DMS 273 treated with DMSO at 0.1 percent for 48 hours (cell line): Measurements from ENCODE around the gene CYP2S1.
"Not testable (repeated sequence)": the region's sequence is repeated elsewhere in the genome, so short reads cannot be mapped to it uniquely, and the experiment has no call there.

Source experiments
- DNase-seq: peaks from one replicate; lab custom pipeline; 2025; lab: John Stamatoyannopoulos, UW

CYP2S1 gene, protein sequence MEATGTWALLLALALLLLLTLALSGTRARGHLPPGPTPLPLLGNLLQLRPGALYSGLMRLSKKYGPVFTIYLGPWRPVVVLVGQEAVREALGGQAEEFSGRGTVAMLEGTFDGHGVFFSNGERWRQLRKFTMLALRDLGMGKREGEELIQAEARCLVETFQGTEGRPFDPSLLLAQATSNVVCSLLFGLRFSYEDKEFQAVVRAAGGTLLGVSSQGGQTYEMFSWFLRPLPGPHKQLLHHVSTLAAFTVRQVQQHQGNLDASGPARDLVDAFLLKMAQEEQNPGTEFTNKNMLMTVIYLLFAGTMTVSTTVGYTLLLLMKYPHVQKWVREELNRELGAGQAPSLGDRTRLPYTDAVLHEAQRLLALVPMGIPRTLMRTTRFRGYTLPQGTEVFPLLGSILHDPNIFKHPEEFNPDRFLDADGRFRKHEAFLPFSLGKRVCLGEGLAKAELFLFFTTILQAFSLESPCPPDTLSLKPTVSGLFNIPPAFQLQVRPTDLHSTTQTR

DNA sequence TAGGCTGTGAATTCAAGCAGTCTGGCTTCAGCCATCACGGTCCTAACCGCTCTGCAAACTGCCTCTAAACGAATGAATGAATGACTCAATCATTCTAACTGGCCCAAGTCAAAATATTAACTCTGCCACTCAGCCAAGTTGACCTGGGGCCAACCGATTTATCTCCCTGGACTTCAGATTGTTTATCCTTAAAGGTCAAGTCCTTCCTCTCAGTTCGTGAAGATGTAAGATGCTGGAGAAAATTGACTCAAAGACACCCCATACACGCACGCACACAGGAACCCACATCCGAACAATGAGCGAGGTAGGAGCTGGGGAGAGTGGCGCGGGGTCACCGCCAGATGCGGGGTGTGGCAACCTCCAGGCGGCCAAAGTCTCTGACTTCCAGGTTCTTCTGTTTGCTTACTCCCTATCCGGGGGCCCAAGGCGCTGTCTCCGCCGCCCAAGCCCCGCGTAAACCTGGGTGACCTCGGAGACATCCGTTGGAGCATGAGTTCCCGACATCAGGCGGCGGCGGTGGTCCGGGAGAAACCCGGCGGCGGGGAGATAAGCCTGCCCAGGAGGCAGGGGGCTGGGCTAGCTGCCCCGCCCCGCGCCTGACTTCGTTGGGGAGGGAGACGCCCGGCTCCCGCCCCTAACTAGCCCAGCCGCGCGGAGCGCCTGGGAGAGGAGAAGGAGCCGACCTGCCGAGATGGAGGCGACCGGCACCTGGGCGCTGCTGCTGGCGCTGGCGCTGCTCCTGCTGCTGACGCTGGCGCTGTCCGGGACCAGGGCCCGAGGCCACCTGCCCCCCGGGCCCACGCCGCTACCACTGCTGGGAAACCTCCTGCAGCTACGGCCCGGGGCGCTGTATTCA lies at the start of gene CYP2S1:
Gene CYP2S1, plus strand, starts transcription at position 646 of the 856 bp plus-strand sequence. Its CDS starts 46 bp downstream, at position 692.
- no peak for DNase-seq

DNA sequence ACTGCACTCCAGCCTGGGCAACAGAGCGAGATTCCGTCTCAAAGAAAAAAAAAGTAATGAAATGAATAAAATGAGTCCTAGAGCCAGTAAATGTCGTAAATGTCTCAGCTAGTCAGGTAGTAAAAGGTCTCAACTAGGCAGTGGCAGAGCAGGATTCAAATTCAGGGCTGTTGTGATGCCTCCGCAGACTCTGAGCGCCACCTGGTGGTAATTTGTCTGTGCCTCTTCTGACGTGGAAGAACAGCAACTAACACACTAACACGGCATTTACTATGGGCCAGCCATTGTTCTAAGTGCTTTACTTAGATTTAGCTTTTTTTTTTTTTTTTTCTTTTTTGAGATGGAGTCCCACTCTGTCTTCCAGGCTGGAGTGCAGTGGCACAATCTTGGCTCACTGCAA lies 48.6 kb upstream of the CYP2S1 start:
- peak; percentile 15 for DNase-seq

DNA sequence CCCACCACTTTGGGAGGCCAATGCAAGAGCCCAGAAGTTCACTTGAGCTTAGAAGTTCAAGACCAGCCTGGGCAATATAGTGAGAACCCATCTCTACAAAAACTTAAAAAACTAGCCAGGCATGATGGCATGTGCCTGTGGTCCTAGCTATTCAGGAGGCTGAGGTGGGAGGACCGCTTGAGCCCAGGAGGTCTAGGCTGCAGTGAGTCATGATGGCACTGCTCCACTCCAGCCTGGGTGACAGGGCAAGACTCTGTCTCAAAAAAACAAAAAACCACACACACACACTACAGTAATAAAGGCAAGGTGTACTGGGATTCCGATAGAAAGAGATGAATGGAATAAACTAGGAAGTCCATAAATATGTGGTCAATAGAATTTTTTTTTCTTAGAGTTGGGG lies 43.2 kb upstream of the CYP2S1 start:
- no peak for DNase-seq

DNA sequence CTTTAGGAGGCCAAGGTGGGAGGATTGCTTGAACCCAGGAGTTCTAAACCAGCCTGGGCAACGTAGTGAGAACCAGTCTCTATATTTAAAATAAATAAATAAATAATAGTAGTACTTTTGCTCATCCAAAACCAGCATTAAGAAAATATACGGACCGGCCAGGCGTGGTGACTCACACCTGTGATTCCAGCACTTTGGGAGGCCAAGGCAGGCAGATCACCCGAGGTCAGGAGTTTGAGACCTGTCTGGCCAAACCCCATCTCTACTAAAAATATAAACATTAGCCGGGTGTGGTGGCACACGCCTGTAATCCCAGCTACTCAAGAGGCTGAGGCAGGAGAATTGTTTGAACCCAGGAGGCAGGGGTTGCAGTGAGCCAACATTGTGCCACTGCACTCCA lies 42.0 kb upstream of the CYP2S1 start:
- DNase-seq, result not testable (repeated sequence)

DNA sequence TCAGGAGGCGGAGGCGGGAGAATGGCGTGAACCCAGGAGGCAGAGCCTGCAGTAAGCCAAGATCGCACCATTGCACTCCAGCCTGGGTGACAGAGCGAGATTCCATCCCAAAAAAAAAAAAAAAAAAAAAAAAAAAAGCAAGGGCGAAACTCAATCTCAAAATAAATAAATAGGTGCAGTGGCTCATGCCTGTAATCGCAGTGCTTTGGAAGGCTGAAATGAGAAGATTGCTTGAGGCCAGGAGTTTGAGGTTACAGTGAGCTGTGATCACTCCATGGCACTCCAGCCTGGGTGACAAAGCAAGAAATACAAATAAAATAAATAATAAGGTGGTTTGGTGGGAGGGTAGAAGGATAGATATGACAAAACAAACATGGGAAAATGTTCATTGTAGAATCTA lies 39.0 kb upstream of the CYP2S1 start:
- DNase-seq, result no peak

DNA sequence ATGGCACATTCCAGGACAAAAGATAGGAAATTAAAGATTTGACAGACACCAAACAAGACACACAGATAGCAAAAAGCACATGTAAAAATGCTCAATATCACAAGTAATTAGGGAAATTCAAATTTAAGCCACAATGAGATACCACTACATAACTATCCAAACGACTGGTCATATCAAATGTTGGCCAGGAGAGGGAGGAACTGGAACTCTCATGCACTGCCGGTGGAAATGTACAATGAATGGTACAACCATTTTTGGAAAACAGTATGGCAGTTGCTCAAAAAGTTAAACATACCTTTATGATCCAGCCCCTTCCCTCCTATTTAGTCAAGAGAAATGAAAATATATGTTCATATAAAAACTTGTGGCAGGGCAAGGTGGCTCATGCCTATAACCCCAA lies 36.8 kb upstream of the CYP2S1 start:
- DNase-seq, result no peak

DNA sequence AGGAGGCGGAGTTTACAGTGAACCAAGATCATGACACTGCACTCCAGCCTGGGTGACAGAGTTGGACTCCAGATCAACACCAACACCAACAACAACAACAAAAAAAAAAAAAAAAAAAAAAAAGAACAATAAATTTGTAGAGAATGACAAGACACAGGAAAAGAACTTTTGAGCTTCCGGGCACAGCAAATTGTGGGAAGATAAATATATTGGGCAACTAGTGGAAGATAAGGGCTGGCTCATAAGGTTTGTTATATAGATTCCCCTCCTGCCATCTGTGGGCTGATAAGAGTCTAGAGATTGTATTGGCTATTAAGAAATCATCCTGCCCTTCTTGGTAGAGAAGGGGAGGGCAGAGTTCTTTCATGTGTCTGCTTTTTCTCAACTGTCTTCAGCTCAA lies 33.1 kb upstream of the CYP2S1 start:
- no peak for DNase-seq

DNA sequence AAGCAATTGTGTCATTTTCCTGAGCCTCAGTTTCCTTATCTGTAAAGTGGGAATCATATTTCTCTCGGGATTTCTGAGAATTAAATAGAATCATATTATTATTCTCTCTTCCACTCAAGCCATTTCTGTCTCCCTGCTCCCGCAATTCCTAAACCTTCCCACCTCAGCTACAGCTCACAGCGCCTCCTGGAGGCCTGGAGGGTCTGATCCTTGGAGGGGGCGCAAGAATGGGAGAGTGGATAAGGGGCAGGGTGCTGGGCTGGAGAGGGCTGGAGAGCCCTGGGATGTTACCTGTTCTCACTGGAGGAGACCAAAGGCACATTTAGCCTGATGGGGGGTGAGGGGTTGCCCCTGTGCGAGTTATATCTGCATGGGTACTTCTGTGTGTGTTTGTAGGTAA lies 31.1 kb upstream of the CYP2S1 start:
- DNase-seq, result no peak

DNA sequence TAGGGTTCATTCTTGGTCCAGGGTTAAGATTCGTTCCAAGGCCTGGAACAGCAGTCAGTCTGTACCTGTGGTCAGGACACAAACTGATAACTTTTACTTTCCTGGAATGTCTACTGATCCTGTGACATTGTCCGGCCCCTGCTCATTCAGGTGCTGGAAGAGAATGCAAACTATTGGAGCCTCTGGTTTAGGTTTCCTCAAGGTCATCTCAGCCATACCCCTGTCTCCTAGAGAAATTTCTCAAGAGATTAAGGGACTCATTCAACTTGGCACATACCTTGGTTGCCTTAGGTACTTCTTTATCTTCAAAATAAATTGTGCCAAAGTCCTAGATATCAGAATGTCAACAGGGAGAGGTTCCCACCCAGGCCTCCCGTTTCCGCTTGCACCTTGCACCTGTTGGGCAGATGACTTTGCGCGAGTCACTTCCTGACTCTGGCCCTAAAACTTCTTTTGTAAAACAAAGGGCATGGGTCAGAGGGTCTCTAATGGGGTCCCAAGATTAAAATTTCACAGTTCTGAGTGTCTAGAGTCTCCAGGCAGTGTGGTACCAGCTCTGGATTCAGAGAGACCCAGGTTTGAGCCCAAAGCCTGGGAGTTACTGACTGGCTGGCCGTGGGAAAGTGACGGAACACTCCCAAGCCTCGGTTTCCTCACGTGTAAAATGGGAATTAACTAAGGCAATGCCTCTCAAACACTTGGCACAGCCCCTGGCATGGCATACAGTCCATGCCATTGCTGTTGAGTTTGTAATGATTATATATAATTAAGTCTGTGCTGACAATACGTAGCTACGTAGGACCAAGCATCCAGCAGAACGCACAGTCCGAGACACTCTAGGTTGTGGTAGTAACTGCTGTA lies 25.8 kb upstream of the CYP2S1 start:
- no peak for DNase-seq

DNA sequence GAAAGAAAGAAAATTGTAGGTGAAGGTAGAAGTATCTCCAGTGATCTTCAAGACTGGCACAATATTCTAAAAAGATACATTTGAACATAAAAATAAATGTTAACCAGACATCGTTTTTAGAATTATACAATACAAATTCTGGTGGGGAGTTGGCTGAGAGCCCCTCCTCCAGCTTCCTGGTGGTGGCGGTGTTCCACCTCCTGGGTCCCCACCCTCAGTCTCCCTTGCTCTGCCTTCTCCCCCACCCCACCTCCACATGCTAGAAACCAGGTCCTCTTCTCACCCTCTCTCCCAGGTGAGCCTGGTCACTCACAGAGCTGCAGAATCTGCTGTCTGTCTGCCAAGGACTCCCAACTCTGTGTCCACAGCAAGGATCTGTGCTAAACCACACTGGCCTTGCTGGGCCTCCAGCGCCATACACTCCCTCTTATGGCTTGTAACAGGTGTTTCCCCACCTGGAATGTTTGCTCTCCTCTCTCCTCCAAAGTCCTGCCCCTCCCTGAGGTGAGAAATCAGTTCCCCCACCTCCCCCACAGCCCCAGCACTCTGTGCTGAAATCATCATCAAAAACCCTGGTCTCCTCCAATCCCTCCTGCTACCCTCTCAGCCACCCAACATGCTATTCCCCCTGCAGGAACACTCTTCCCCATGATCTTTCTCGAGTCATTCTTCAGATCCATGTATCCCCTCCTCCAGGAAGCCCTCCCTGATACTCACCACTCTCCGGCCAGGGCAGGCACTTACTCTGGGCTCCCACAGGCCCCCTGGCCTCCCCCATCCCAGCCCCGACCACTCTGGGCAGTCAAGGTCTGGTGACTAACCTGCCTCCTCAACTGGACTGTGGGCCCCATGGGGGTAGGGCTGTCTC lies 20.5 kb upstream of the CYP2S1 start:
- DNase-seq, result no peak

DNA sequence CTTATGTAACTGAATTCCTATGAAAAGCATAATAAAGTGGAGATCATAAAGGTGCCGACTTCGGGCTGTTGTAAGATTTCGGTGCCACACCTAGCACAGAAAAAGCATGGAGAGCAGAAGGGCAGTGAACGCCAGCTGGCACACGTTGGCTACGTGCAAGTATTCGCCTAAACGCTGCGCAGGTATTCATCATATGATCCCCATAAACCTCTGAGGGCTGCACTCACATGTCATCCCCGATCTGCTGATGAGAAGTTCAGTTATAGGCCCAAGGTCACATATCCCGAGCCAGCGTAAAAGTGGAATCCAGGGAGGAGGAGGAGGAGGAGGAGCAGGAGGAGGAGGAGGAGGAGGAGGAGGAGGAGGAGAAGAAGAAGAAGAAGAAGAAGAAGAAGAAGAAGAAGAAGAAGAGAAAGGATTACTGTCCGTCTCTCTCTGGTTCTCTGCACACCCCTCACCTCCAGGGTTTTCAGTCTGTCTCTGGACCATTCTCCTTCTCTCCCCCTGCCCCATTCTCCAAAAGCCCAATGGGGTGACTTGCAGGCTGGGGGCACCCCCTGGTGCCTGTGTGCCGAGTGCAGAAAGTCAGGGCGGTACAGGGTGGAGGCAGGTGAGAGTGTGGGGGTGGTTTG lies 18.6 kb upstream of the CYP2S1 start:
- DNase-seq, result no peak

DNA sequence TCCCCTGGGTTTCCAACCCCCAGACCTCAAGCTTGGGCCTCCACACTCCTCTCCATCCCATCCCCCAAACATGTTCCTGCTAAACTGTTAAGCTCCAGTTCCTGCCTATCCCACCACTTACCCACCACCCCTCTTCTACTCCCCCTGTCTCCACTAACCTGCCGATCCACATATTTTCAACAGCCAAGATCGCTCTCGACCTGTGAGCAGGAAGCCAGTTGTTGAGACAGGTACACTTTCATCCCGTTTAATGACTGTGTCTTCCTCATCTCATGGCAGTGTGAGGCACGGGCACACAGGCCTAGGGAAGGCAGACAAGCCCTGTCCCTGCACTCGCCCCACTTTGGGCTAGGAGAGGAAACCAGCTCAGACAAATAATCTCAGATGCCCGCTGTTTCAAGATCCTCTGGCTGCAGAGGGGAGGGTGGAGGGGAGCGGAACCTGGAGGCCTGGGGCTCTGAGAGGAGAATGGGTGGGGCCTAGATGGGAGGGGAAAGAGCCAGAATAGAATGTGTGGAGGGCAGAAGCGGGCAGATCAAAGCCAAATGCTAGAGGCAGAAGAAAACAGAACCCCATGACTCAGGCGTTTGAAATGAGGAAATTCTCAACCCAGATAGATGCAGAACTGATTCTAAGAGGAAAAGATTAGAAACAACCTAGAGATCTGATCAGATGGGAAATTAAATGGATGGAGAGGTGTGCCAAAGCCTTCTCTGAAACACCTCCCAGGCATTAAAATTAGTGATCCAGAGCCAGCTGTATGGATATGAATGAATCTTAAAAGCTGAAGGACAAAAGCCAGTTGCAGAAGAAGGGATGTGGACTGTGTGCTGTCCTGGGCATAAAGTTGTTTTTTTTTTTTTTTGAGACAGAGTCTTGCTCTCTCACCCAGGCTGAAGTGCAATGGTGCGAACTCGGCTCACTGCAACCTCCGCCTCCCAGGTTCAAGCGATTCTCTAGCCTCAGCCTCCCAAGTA lies 16.9 kb upstream of the CYP2S1 start:
- no peak for DNase-seq

DNA sequence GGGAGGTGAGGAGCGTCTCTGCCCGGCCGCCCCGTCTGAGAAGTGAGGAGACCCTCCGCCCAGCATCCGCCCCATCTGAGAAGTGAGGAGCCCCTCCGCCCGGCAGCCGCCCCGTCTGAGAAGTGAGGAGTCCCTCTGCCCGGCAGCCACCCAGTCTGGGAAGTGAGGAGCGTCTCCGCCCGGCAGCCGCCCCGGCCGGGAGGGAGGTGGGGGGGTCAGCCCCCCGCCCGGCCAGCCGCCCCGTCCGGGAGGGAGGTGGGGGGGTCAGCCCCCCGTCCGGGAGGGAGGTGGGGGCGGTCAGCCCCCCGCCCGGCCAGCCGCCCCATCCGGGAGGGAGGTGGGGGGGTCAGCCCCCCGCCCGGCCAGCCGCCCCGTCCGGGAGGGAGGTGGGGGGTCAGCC lies 12.8 kb upstream of the CYP2S1 start:
- DNase-seq, result not testable (repeated sequence)

DNA sequence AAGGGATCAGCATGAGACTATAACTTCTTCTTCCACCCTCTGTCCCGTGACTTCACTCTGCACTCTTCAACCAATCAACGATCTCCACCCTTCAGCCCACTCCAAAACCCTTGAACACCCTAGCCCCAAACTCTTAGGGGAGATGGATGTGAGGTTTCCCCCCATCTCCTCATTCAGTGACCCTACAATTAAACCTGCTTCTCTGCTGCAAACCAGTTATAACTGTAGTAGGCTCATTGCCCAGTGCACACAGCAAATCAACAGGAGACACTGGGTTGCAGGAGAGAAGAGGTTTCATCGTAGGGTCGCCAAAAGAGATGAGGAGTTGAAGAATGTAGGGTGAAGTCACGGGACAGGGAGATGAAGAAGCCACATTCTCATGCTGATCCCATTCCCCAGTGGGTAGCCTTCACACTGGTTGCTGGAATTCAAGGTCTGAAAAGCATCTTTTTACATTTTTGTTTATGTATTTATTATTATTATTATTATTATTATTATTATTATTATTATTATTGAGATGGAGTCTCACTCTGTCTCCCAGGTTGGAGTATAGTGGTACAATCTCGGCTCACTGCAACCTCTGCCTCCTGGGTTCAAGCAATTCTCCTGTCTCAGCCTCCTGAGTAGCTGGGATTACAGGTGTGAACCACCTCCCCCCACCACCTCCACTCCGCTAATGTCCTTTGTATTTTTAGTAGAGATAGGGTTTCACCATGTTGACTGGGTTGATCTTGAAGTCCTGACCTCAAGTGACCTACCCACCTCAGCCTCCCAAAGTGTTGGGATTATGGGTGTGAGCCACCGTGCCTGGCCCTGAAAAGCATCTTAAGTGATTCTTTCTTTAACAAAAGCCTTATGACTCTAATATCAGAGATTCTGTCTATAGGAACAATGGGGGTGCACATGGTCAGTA lies 5.8 kb upstream of the CYP2S1 start:
- no peak for DNase-seq

DNA sequence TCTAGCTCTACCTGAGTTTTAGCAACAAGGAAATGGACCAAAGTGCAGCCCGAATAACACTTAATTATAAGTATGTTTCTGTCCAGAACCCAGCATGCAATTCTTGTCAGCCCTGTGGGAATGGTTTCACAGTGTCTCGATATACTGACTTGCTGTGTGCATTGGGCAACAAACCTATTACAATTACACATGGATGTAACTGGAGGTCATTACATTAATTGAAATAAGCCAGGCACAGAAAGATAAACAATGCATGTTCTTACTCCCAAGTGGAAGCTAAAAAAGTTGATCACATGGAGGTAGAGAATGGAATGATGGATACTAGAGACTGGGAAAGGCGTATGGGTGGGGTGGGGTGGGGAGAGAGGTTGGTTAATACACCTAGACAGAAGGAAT lies 5.1 kb upstream of the CYP2S1 start:
- DNase-seq, result no peak

DNA sequence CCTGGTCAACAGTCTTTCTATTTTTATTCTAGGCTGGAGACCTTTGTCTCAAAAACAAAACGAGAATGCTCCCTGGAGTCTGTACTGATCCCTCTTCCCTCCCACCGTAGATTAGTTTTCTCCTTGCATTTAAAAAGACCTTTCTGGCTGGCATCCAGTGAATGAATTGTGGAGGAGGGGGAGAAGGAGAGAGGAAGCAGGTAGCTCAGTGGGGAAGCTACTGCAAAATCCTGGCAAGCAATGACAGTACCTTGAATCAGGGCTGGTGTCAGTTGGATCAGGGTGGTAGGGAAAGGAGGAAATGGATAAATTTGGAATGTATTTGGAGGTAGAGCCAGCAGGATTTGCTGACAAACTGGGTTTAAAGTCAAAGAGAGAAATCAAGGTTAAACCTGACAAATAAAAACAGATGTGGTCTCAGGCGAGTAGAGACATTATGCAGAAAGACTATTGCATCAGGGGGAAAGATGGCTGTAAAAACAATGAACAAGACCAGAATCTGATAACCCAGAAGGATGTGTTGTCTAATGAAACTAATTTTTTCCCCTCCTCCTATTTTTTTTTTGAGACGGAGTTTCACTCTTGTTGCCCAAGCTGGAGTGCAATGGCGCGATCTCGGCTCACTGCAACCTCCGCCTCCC lies 3.5 kb upstream of the CYP2S1 start:
- DNase-seq, result no peak

DNA sequence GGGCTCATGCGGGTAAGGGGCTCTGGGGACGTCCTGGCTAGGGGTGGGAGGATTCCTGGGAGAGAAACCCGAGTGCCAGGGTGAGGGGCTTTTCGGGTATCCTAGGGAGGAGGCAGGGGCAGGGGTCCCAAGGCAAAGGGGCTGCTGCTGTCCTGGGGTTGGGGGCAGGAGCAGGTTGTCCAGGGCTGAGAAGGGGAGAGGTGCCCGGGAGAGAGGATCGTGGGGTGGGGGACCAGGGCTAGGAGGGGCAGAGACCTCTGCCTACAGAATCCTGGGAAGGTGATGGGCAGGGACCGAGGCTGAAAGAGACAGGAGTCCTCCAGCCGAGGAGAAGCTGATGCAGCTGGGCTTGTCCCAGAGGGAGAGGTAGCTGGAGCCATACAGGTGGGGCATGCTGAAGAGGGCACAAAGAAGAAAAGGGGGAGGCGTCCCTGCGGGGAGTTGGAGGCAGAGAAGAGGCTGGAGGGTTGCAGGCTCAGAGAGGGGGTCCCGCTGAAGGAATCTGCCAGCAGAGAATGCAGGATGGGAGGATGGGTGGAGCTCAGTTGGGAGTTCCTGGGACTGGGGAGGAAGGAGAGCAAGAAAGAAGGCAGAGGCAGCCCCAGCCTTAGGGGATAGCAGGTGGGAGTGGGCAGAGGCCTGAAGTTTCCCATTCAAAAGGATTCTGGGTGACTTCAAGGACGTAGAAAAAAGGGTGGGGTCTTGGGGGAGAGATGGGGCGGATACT lies 574 bp downstream of the CYP2S1 start:
- no peak for DNase-seq
